PC-9 (cell line): ENCODE data around the gene EXOSC7.

Source experiments
- EZH2 ChIP-seq: fragments of 200-600 bp; sonication (generic); IDR thresholded peaks from 2 replicates; pipeline ENCODE4 v1.8.0; 2017; ENCODE audit warnings: antibody characterized with exemption, low read depth
- TF ChIP-seq, protein P1 (sequence below): fragments of 200-600 bp; sonication (generic); conservative IDR thresholded peaks from 2 replicates; pipeline ENCODE4 v1.6.1; 2017; ENCODE audit warnings: mixed run types, antibody characterized with exemption, mild to moderate bottlenecking, moderate library complexity

DNA sequence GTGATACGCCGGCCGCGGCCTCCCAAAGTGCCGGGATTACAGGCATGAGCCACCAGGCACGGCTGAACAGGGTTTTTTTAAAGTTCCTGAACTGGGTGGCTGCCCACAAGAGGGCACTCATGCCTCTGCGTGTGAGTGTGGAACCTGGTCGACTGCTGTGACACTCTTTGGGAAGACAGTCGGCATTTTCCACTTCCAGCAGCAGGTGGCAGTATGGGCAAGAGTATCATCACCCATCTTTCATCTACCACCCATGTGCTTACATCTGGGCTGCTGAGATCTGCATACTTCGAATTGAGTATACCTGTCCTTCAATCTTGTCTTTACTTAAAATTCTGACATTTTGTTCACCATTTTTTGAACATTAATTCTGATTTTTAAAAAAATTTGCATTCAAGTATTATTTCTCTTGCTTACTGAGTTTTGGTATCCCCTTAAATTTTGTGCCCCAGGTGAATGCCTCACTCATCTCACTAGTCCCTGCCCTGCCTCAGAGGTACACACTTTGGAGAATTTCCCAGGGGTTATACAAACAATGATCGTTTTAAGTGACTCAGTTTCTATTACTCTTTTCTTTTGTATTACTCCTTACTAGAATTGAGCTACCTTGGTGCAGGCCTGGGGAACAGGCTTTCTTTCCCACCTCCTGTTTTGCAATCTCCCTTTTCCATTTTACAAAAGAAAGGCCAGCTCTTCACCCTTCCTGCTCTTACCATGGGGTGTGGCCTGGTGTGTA lies 61.8 kb downstream of the EXOSC7 start:
- no peak for TF ChIP-seq EZH2
- TF ChIP-seq, protein P1, sequence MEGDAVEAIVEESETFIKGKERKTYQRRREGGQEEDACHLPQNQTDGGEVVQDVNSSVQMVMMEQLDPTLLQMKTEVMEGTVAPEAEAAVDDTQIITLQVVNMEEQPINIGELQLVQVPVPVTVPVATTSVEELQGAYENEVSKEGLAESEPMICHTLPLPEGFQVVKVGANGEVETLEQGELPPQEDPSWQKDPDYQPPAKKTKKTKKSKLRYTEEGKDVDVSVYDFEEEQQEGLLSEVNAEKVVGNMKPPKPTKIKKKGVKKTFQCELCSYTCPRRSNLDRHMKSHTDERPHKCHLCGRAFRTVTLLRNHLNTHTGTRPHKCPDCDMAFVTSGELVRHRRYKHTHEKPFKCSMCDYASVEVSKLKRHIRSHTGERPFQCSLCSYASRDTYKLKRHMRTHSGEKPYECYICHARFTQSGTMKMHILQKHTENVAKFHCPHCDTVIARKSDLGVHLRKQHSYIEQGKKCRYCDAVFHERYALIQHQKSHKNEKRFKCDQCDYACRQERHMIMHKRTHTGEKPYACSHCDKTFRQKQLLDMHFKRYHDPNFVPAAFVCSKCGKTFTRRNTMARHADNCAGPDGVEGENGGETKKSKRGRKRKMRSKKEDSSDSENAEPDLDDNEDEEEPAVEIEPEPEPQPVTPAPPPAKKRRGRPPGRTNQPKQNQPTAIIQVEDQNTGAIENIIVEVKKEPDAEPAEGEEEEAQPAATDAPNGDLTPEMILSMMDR = peak; percentile 88
